OCI-LY7 (cell line): ENCODE measurements around the gene AMY2B. TPM values are rescaled to one million over a fixed set of nuclear protein-coding genes. Genes with fewer than 3 reads are reported as not detected.
A peak's percentile ranks its signal among the peaks of the same experiment; 100 is the strongest.

ENCODE experiments used
- BruUV-seq: library from RNA; stranded (reverse); fragments of 400-500 nt; replicated peaks from 2 replicates; lab custom pipeline; 2021; lab: Mats Ljungman, UMichigan
- CTCF ChIA-PET: fragments of 300-600 bp; sonication (Branson Sonifier 250); formaldehyde crosslinking; loops from one replicate; lab custom pipeline; 2022; ENCODE audit warnings: antibody characterized with exemption; ENCODE audit not compliant: unreplicated experiment; lab: Charles Lee
- POLR2A ChIA-PET: fragments of 300-600 bp; sonication (Branson Sonifier 250); formaldehyde crosslinking; loops from one replicate; lab custom pipeline; 2022; ENCODE audit warnings: antibody characterized with exemption; lab: Charles Lee
- DNase-seq: peaks from one replicate; pipeline ENCODE4 v3.0.0-alpha.2; 2015; ENCODE audit warnings: low spot score
- H2AFZ ChIP-seq: fragments of 200-600 bp; sonication (generic), shearing (Covaris generic); 2 replicates; pipeline ENCODE4 v1.6.1; 2014; ENCODE audit warnings: mild to moderate bottlenecking, antibody characterized with exemption, low read length, moderate library complexity
- H3K27ac ChIP-seq: fragments of 200-600 bp; sonication (generic); 2 replicates; pipeline ENCODE4 v1.5.1; 2014; ENCODE audit warnings: mixed run types, low read depth, mild to moderate bottlenecking, moderate library complexity, low read length, inconsistent platforms; ENCODE audit not compliant: poor library complexity, severe bottlenecking
- H3K36me3 ChIP-seq: fragments of 200-600 bp; sonication (generic); 2 replicates; pipeline ENCODE4 v1.6.1; 2014; ENCODE audit warnings: mild to moderate bottlenecking, antibody characterized with exemption, low read length, moderate library complexity, mixed read lengths; ENCODE audit not compliant: insufficient read depth
- H3K4me1 ChIP-seq: fragments of 200-600 bp; sonication (generic); 2 replicates; pipeline ENCODE4 v1.5.1; 2014; ENCODE audit warnings: mild to moderate bottlenecking, low read length; ENCODE audit not compliant: insufficient read depth, poor library complexity, severe bottlenecking
- H3K4me2 ChIP-seq: fragments of 200-600 bp; sonication (generic); 2 replicates; pipeline ENCODE4 v1.6.1; 2014; ENCODE audit warnings: mild to moderate bottlenecking, low read length
- H3K4me3 ChIP-seq: fragments of 200-600 bp; sonication (generic); 2 replicates; pipeline ENCODE4 v1.5.1; 2014; ENCODE audit warnings: mild to moderate bottlenecking, low read depth, low read length; ENCODE audit not compliant: poor library complexity, severe bottlenecking
- H3K79me2 ChIP-seq: fragments of 200-600 bp; sonication (generic); 2 replicates; pipeline ENCODE4 v1.6.1; 2016; ENCODE audit warnings: low read depth, mild to moderate bottlenecking, low read length, moderate library complexity, mixed read lengths; ENCODE audit not compliant: insufficient read depth
- H3K9me2 ChIP-seq: fragments of 200-600 bp; sonication (generic); 2 replicates; pipeline ENCODE4 v1.6.1; 2016; ENCODE audit warnings: mild to moderate bottlenecking, low read length, mixed read lengths; ENCODE audit not compliant: insufficient read depth
- H3K9me3 ChIP-seq: fragments of 200-600 bp; sonication (generic); 2 replicates; pipeline ENCODE4 v1.6.1; 2014; ENCODE audit warnings: mild to moderate bottlenecking, mixed run types, low read length, mixed read lengths
- H4K20me1 ChIP-seq: fragments of 200-600 bp; sonication (generic); 2 replicates; pipeline ENCODE4 v1.6.1; 2014; ENCODE audit warnings: mild to moderate bottlenecking, antibody characterized with exemption, low read length, moderate library complexity, mixed read lengths; ENCODE audit not compliant: insufficient read depth
- EZH2phosphoT487 ChIP-seq: fragments of 200-600 bp; sonication (generic); IDR thresholded peaks from 2 replicates; pipeline ENCODE4 v1.6.1; 2018; ENCODE audit warnings: low read depth, borderline replicate concordance, mild to moderate bottlenecking, mixed run types, antibody characterized with exemption, low read length, moderate library complexity, mixed read lengths
- intact Hi-C: fragments of 100-400 bp; cut with micrococcal nuclease; formaldehyde crosslinking; loops from one replicate; pipeline ENCODE4 v1.10.0; 2022; ENCODE audit not compliant: unreplicated experiment
- total RNA-seq, 2 experiments: library from RNA; depleted of rRNA in 1 of 2; stranded (reverse); fragments of >200 nt in 1 of 2; shearing (Covaris generic) in 1 of 2; gene quantifications; 2 replicates each; pipeline ENCODE4 v1.2.3, GENCODE V29; 2014 to 2022
- TF ChIP-seq, protein P1 (sequence below): fragments of 200-600 bp; sonication (generic); conservative IDR thresholded peaks from 2 replicates; pipeline ENCODE4 v1.5.1; 2014; ENCODE audit warnings: mild to moderate bottlenecking, antibody characterized with exemption, low read length, moderate library complexity, mixed read lengths

AMY2B gene
- total RNA-seq, 2 experiments from 2014 or later: 5.7 TPM

- H3K79me2 ChIP-seq: peaks cover 50% of the 10 kb centered on the region
Observed at GRCh38 chr1:103525607-103526507, 45.5 kb upstream of the AMY2B start, which contains the start of gene RNPC3. Gene RNPC3, plus strand, starts transcription at chr1:103525699. Its CDS starts 372 bp downstream, at chr1:103526071.

GRCh38 chr1:103527331-103527730, 44.1 kb upstream of the AMY2B start:
- Histone ChIP-seq H3K9me2 (no peaks in the 10 kb centered on the region), H2AFZ (no peak overlapping the region), H3K27ac (no peak overlapping the region), H3K79me2 (peaks cover 61% of the 10 kb centered on the region), H3K9me3 (no peaks in the 10 kb centered on the region), H3K4me2 (peak overlapping the region; percentile 82), H3K4me1 (peaks cover 28% of the 10 kb centered on the region), H4K20me1 (peaks cover 24% of the 10 kb centered on the region), H3K4me3 (peak overlapping the region; percentile 97), H3K36me3 (peaks cover 50% of the 10 kb centered on the region)
- intact Hi-C loops: no loop called here
- ChIA-PET CTCF (no interaction called here), POLR2A (interaction anchor here (0.6 to 1.0 kb wide), 5 partner anchors 10 to 398 kb away, joined by 3 to 4 read pairs (median 3); no protein-coding TSS in a partner anchor)
- no TSS peak for BruUV-seq
- TF ChIP-seq, protein P1, sequence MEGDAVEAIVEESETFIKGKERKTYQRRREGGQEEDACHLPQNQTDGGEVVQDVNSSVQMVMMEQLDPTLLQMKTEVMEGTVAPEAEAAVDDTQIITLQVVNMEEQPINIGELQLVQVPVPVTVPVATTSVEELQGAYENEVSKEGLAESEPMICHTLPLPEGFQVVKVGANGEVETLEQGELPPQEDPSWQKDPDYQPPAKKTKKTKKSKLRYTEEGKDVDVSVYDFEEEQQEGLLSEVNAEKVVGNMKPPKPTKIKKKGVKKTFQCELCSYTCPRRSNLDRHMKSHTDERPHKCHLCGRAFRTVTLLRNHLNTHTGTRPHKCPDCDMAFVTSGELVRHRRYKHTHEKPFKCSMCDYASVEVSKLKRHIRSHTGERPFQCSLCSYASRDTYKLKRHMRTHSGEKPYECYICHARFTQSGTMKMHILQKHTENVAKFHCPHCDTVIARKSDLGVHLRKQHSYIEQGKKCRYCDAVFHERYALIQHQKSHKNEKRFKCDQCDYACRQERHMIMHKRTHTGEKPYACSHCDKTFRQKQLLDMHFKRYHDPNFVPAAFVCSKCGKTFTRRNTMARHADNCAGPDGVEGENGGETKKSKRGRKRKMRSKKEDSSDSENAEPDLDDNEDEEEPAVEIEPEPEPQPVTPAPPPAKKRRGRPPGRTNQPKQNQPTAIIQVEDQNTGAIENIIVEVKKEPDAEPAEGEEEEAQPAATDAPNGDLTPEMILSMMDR: no peak
- no peak for TF ChIP-seq EZH2phosphoT487
- DNase-seq: no peak

More at GRCh38 chr1:103525607-103526507, 45.5 kb upstream of the AMY2B start, which contains the start of gene RNPC3:
- POLR2A ChIA-PET: interaction anchor here (0.8 to 2.3 kb wide), 5 partner anchors 8 to 15 kb away, joined by 3 to 17 read pairs (median 4); no protein-coding TSS in a partner anchor
- no peaks in the 10 kb centered on the region for H3K9me2 ChIP-seq
- H4K20me1 ChIP-seq: peaks cover 23% of the 10 kb centered on the region
- peak within 1 kb of the TSS; percentile 97 for H3K4me3 ChIP-seq
- peaks cover 35% of the 10 kb centered on the region for H3K36me3 ChIP-seq
- H3K4me2 ChIP-seq: peak within 1 kb of the TSS; percentile 91
- TF ChIP-seq, protein P1: peak; percentile 36; the same call in 1 of the 2 replicates
- TF ChIP-seq EZH2phosphoT487: no peak
- CTCF ChIA-PET: no interaction called here
- DNase-seq: peak; percentile 90
- intact Hi-C loops: no loop called here
- TSS peak; percentile 69 for BruUV-seq
- peak within 1 kb of the TSS; percentile 84 for H3K27ac ChIP-seq
- peak within 1 kb of the TSS; percentile 94 for H2AFZ ChIP-seq
- peaks cover 28% of the 10 kb centered on the region for H3K4me1 ChIP-seq
- H3K9me3 ChIP-seq: no peaks in the 10 kb centered on the region
